H9 (cell line): ENCODE data around the gene AMELX. TPM values are rescaled to one million over a fixed set of nuclear protein-coding genes. Genes with fewer than 3 reads are reported as not detected.

ENCODE experiments used
- DNase-seq: peaks from one replicate; pipeline ENCODE4 v3.0.0-alpha.2; 2017
- H2AFZ ChIP-seq: one replicate; pipeline ENCODE4 v1.6.1; 2013; ENCODE audit warnings: mild to moderate bottlenecking, low read length, control low read depth, moderate library complexity
- H2AK5ac ChIP-seq: 2 replicates; pipeline ENCODE4 v1.6.1; 2013; ENCODE audit warnings: low read length, control low read depth, mixed read lengths; ENCODE audit not compliant: insufficient read length
- H2BK120ac ChIP-seq: one replicate; pipeline ENCODE4 v1.6.1; 2013; ENCODE audit warnings: low read depth, mild to moderate bottlenecking, low read length, control low read depth, inconsistent platforms; ENCODE audit not compliant: poor library complexity, severe bottlenecking
- H2BK12ac ChIP-seq: 2 replicates; pipeline ENCODE4 v1.6.1; 2013; ENCODE audit warnings: low read length, control low read depth, mixed read lengths, low read depth; ENCODE audit not compliant: insufficient read length
- H2BK15ac ChIP-seq: 2 replicates; pipeline ENCODE4 v1.6.1; 2013; ENCODE audit warnings: low read depth, low read length, control low read depth
- H2BK20ac ChIP-seq: one replicate; pipeline ENCODE4 v1.6.1; 2013; ENCODE audit warnings: low read depth, mild to moderate bottlenecking, low read length, control low read depth, inconsistent platforms; ENCODE audit not compliant: poor library complexity, severe bottlenecking
- H2BK5ac ChIP-seq: 2 replicates; pipeline ENCODE4 v1.6.1; 2013; ENCODE audit warnings: low read length, control low read depth, mixed read lengths; ENCODE audit not compliant: insufficient read length
- H3K14ac ChIP-seq: 2 replicates; pipeline ENCODE4 v1.6.1; 2013; ENCODE audit warnings: low read length, control low read depth; ENCODE audit not compliant: insufficient read depth
- H3K18ac ChIP-seq: 2 replicates; pipeline ENCODE4 v1.6.1; 2013; ENCODE audit warnings: low read depth, mild to moderate bottlenecking, mixed read lengths, low read length, control low read depth; ENCODE audit not compliant: insufficient read length
- H3K23ac ChIP-seq: 2 replicates; pipeline ENCODE4 v1.6.1; 2013; ENCODE audit warnings: low read length, control low read depth, mixed read lengths, low read depth; ENCODE audit not compliant: insufficient read length
- H3K23me2 ChIP-seq: 2 replicates; pipeline ENCODE4 v1.6.1; 2013; ENCODE audit warnings: low read depth, mild to moderate bottlenecking, mixed read lengths, low read length, control low read depth; ENCODE audit not compliant: insufficient read length, poor library complexity, severe bottlenecking
- H3K27ac ChIP-seq: 2 replicates; pipeline ENCODE4 v1.5.1; 2013; ENCODE audit warnings: low read length, control low read depth, mixed read lengths, low read depth; ENCODE audit not compliant: insufficient read length
- H3K27me3 ChIP-seq: 2 replicates; pipeline ENCODE4 v1.6.1; 2013; ENCODE audit warnings: low read length, control low read depth, inconsistent platforms; ENCODE audit not compliant: insufficient read depth
- H3K4ac ChIP-seq: 2 replicates; pipeline ENCODE4 v1.6.1; 2013; ENCODE audit warnings: low read depth, mild to moderate bottlenecking, control low read depth, inconsistent platforms, low read length, moderate library complexity
- H3K4me1 ChIP-seq: 2 replicates; pipeline ENCODE4 v1.6.1; 2013; ENCODE audit warnings: low read length, control low read depth, inconsistent platforms; ENCODE audit not compliant: insufficient read depth
- H3K4me2 ChIP-seq: 2 replicates; pipeline ENCODE4 v1.6.1; 2013; ENCODE audit warnings: low read length, control low read depth, mixed read lengths; ENCODE audit not compliant: insufficient read length, insufficient read depth
- H3K56ac ChIP-seq: 2 replicates; pipeline ENCODE4 v1.6.1; 2013; ENCODE audit warnings: low read depth, mild to moderate bottlenecking, mixed read lengths, low read length, control low read depth; ENCODE audit not compliant: insufficient read length
- H3K79me1 ChIP-seq: 2 replicates; pipeline ENCODE4 v1.6.1; 2013; ENCODE audit warnings: low read depth, mild to moderate bottlenecking, moderate library complexity, low read length, control low read depth, inconsistent platforms; ENCODE audit not compliant: insufficient read depth, poor library complexity, severe bottlenecking
- H3K79me2 ChIP-seq: 2 replicates; pipeline ENCODE4 v1.6.1; 2013; ENCODE audit warnings: low read length, control low read depth, inconsistent platforms; ENCODE audit not compliant: insufficient read depth
- H3K9ac ChIP-seq: 2 replicates; pipeline ENCODE4 v1.6.1; 2013; ENCODE audit warnings: low read length, control low read depth, mixed read lengths; ENCODE audit not compliant: insufficient read length; ENCODE audit errors: extremely low read depth
- H3K9me3 ChIP-seq: one replicate; pipeline ENCODE4 v1.6.1; 2013; ENCODE audit warnings: low read depth, low read length, inconsistent platforms; ENCODE audit not compliant: control insufficient read depth
- H3T11ph ChIP-seq: one replicate; pipeline ENCODE4 v1.6.1; 2013; ENCODE audit warnings: mild to moderate bottlenecking, low read length, control low read depth, inconsistent platforms
- H4K20me1 ChIP-seq: one replicate; pipeline ENCODE4 v1.6.1; 2013; ENCODE audit not compliant: control insufficient read depth, insufficient read length, insufficient read depth
- H4K5ac ChIP-seq: 2 replicates; pipeline ENCODE4 v1.6.1; 2013; ENCODE audit warnings: low read depth, mild to moderate bottlenecking, mixed read lengths, low read length, control low read depth; ENCODE audit not compliant: insufficient read length
- H4K8ac ChIP-seq: replicated peaks from 2 replicates; pipeline ENCODE4 v1.6.1; 2013; ENCODE audit warnings: low read length, control low read depth, mixed read lengths, low read depth; ENCODE audit not compliant: insufficient read length
- H4K91ac ChIP-seq: 2 replicates; pipeline ENCODE4 v1.6.1; 2013; ENCODE audit warnings: low read depth, mild to moderate bottlenecking, moderate library complexity, mixed read lengths, low read length, control low read depth; ENCODE audit not compliant: insufficient read length
- H3K27ac Mint-ChIP-seq, 3 experiments: 2 replicates in 2 of 3; 3 replicates in 1 of 3; pipeline ENCODE4 v1.8.0; 2020 to 2021; ENCODE audit warnings: mixed read lengths in 3 of 3, mild to moderate bottlenecking in 1 of 3, moderate library complexity in 1 of 3
- H3K27me3 Mint-ChIP-seq: 2 replicates; pipeline ENCODE4 v1.8.0; 2021; ENCODE audit warnings: low read depth, mild to moderate bottlenecking, moderate library complexity, mixed read lengths
- H3K36me3 Mint-ChIP-seq, 3 experiments: 2 replicates in 2 of 3; 3 replicates in 1 of 3; pipeline ENCODE4 v1.8.0; 2020 to 2021; ENCODE audit warnings: low read depth in 3 of 3, mixed read lengths in 3 of 3; ENCODE audit not compliant: insufficient read depth in 1 of 3
- H3K4me1 Mint-ChIP-seq, 2 experiments: 2 replicates each; pipeline ENCODE4 v1.8.0; 2020; ENCODE audit warnings: mixed read lengths in 2 of 2
- H3K4me3 Mint-ChIP-seq, 2 experiments: 2 replicates in 1 of 2; 3 replicates in 1 of 2; pipeline ENCODE4 v1.8.0; 2020 to 2021; ENCODE audit warnings: mild to moderate bottlenecking in 2 of 2, mixed read lengths in 2 of 2, moderate library complexity in 1 of 2
- H3K9me3 Mint-ChIP-seq, 2 experiments: 2 replicates in 1 of 2; 3 replicates in 1 of 2; pipeline ENCODE4 v1.8.0; 2020; ENCODE audit warnings: mild to moderate bottlenecking in 2 of 2, mixed read lengths in 2 of 2, moderate library complexity in 1 of 2
- CTCF ChIP-seq: fragments of 200-600 bp; sonication (generic); conservative IDR thresholded peaks from 3 replicates; pipeline ENCODE4 v1.8.0; 2021; ENCODE audit warnings: antibody characterized with exemption, mild to moderate bottlenecking
- WGBS: extraction: QIAGEN DNeasy Blood & Tissue Kit; methylation state at CpG from one replicate; pipeline ENCODE4 v1.1.7; 2013; ENCODE audit warnings: missing lambda C conversion rate, low lambda C conversion rate, mixed read lengths; ENCODE audit not compliant: insufficient read length; ENCODE audit errors: extremely low coverage; 5-methylcytosine and 5-hydroxymethylcytosine counted together
- total RNA-seq: library from RNA; stranded (reverse); gene quantifications from 2 replicates; pipeline ENCODE4 v1.2.1, GENCODE V29; 2021

The AMELX gene
- total RNA-seq, 1 experiment from 2014 or later = not detected

- H3K27me3 Mint-ChIP-seq = no peaks in the 10 kb centered on the region
- H3K4me1 ChIP-seq = no peaks in the 10 kb centered on the region
- no peak overlapping the region for H4K5ac ChIP-seq
Observed at GRCh38 chrX:11321986-11322385, 28.8 kb downstream of the AMELX start.

More at GRCh38 chrX:11321986-11322385, 28.8 kb downstream of the AMELX start:
- H2BK5ac ChIP-seq = no peak overlapping the region
- no peak overlapping the region for H3T11ph ChIP-seq
- no peaks in the 10 kb centered on the region for H3K4me1 Mint-ChIP-seq
- H2BK120ac ChIP-seq = no peak overlapping the region
- H3K56ac ChIP-seq = no peak overlapping the region
- no peak for TF ChIP-seq CTCF
- no peak overlapping the region for H3K18ac ChIP-seq
- no peak overlapping the region for H3K27ac ChIP-seq
- no peak overlapping the region for H3K27ac Mint-ChIP-seq
- DNase-seq = no peak
- H4K8ac ChIP-seq = no peak overlapping the region
- no peak overlapping the region for H2BK12ac ChIP-seq
- peaks cover 39 to 46% of the 10 kb centered on the region in 2 experiments for H3K9me3 Mint-ChIP-seq
- no peaks in the 10 kb centered on the region for H3K23me2 ChIP-seq
- no peak overlapping the region for H3K4me2 ChIP-seq
- no peak overlapping the region for H3K9ac ChIP-seq
- no peaks in the 10 kb centered on the region for H3K79me1 ChIP-seq
- H3K4ac ChIP-seq = no peak overlapping the region
- no peaks in the 10 kb centered on the region for H3K27me3 ChIP-seq
- H3K4me3 Mint-ChIP-seq = no peak overlapping the region
- no peak overlapping the region for H4K91ac ChIP-seq
- H3K14ac ChIP-seq = no peak overlapping the region
- H3K9me3 ChIP-seq = no peaks in the 10 kb centered on the region
- H3K79me2 ChIP-seq = no peaks in the 10 kb centered on the region
- no CpG with 5 or more reads among the region's 2 CpGs for WGBS
- no peak overlapping the region for H2AFZ ChIP-seq
- H3K23ac ChIP-seq = no peak overlapping the region
- no peak overlapping the region for H2BK20ac ChIP-seq
- H3K36me3 Mint-ChIP-seq = peaks cover 0 to 2% (median 0%) of the 10 kb centered on the region in 3 experiments; a peak in 2 of 7 replicates
- H2AK5ac ChIP-seq = no peak overlapping the region
- no peaks in the 10 kb centered on the region for H4K20me1 ChIP-seq
- H2BK15ac ChIP-seq = no peak overlapping the region
